Upper lobe of left lung (tissue), 6 donors: ENCODE data around the gene TRDMT1. TPM values are rescaled to one million over a fixed set of nuclear protein-coding genes. Genes with fewer than 3 reads are reported as not detected.

ENCODE experiments used
- ATAC-seq, 2 donors: fragments of 200-7000 bp; cut with Tn5 transposase; one replicate each; pipeline ENCODE4 v1.9.1; 2022; ENCODE audit warnings: mild to moderate bottlenecking in 2 of 2, moderate library complexity in 2 of 2; ENCODE audit not compliant: low FRiP score in 2 of 2
- DNase-seq, 2 donors: peaks; one replicate each; pipeline ENCODE4 v3.0.0-alpha.2; 2019 to 2020
- H3K27ac ChIP-seq, 4 donors: fragments of 200-600 bp; sonication (generic); one replicate each; pipeline ENCODE4 v1.5.1; 2016 to 2019
- H3K27me3 ChIP-seq, 4 donors: fragments of 200-600 bp; sonication (generic); one replicate each; pipeline ENCODE4 v1.5.1; 2017 to 2019
- H3K36me3 ChIP-seq, 4 donors: fragments of 200-600 bp; sonication (generic); one replicate each; pipeline ENCODE4 v1.5.1; 2016 to 2019
- H3K4me1 ChIP-seq, 4 donors: fragments of 200-600 bp; sonication (generic); one replicate each; pipeline ENCODE4 v1.5.1; 2018 to 2019
- H3K4me3 ChIP-seq, 4 donors: fragments of 200-600 bp; sonication (generic); one replicate each; pipeline ENCODE4 v1.5.1; 2017 to 2019; ENCODE audit warnings: mild to moderate bottlenecking in 2 of 4, moderate library complexity in 1 of 4
- H3K9me3 ChIP-seq, 4 donors: fragments of 200-600 bp; sonication (generic); one replicate each; pipeline ENCODE4 v1.5.1; 2018 to 2019
- CTCF ChIP-seq, 6 experiments: fragments of 450-650 bp in 4 of 6; fragments of 200-600 bp in 2 of 6; sonication (generic) in 2 of 6; IDR thresholded peaks; one replicate each; pipeline ENCODE4 v1.5.1; 2016 to 2019; ENCODE audit warnings: antibody characterized with exemption in 6 of 6
- EP300 ChIP-seq, 4 donors: sonication (generic); formaldehyde crosslinking; IDR thresholded peaks; one replicate each; pipeline ENCODE4 v1.5.1; 2017; ENCODE audit warnings: antibody characterized with exemption in 4 of 4, control low read depth in 2 of 4
- POLR2A ChIP-seq, 4 donors: fragments of 450-650 bp; IDR thresholded peaks; one replicate each; pipeline ENCODE4 v1.5.1; 2016 to 2017; ENCODE audit warnings: antibody characterized with exemption in 4 of 4, mild to moderate bottlenecking in 2 of 4
- POLR2AphosphoS5 ChIP-seq, 2 donors: sonication (generic); formaldehyde crosslinking; IDR thresholded peaks; one replicate each; pipeline ENCODE4 v1.5.1; 2017; ENCODE audit warnings: antibody characterized with exemption in 2 of 2
- WGBS, 2 donors: methylation state at CpG; one replicate each; pipeline ENCODE4 v1.1.5; 2017 to 2018; 5-methylcytosine and 5-hydroxymethylcytosine counted together
- total RNA-seq, 6 donors: library from RNA; depleted of rRNA in 4 of 6; stranded (reverse); fragments of >200 nt in 4 of 6; gene quantifications; one replicate each; pipeline versions ENCODE4 v1.1.0 to v1.2.1, GENCODE V29; 2016 to 2021
- donor health status: DM: no; HTN: no; CAD: no; lungs with moderate emphysema.
- donor health status: DM: no; HTN: yes; CAD: no; lungs with severe emphysema.

Gene TRDMT1
- total RNA-seq, 6 donors from 2014 or later, result 5.8 to 22.0 (median 7.4) TPM

GRCh38 chr10:17244700-17245365, 43.4 kb upstream of the TRDMT1 start:
- Histone ChIP-seq H3K4me1 (no peaks in the 10 kb centered on the region), H3K27me3 (no peaks in the 10 kb centered on the region), H3K27ac (no peak overlapping the region), H3K4me3 (no peak overlapping the region), H3K36me3 (no peaks in the 10 kb centered on the region), H3K9me3 (no peaks in the 10 kb centered on the region)
- TF ChIP-seq POLR2A (IDR thresholded peaks at IDR 0.05) (no peak), CTCF (IDR thresholded peaks at IDR 0.05) (no peak), EP300 (IDR thresholded peaks at IDR 0.05) (no peak)
- DNase-seq (no peak), ATAC-seq (no peak)

- no peaks in the 10 kb centered on the region for H3K9me3 ChIP-seq
Observed at GRCh38 chr10:17241611-17242333, 40.3 kb upstream of the TRDMT1 start.

GRCh38 chr10:17240616-17241015, 39.1 kb upstream of the TRDMT1 start:
- TF ChIP-seq POLR2AphosphoS5 (IDR thresholded peaks at IDR 0.05) (no peak), POLR2A (IDR thresholded peaks at IDR 0.05) (no peak), EP300 (IDR thresholded peaks at IDR 0.05) (no peak), CTCF (IDR thresholded peaks at IDR 0.05) (no peak)
- Histone ChIP-seq H3K4me1 (peaks cover 0 to 19% (median 9%) of the 10 kb centered on the region in 4 donors), H3K9me3 (no peaks in the 10 kb centered on the region), H3K36me3 (peaks cover 8 to 30% (median 23%) of the 10 kb centered on the region in 4 donors), H3K27me3 (no peaks in the 10 kb centered on the region), H3K4me3 (no peak overlapping the region), H3K27ac (no peak overlapping the region)
- ATAC-seq (no peak), DNase-seq (no peak)
- 84 to 92% methylated on average over 4 of the region's 4 CpGs for WGBS, 2 donors

More at GRCh38 chr10:17241611-17242333, 40.3 kb upstream of the TRDMT1 start:
- no peak for TF ChIP-seq POLR2AphosphoS5 (IDR thresholded peaks at IDR 0.05)
- TF ChIP-seq EP300 (IDR thresholded peaks at IDR 0.05), result no peak
- TF ChIP-seq CTCF (IDR thresholded peaks at IDR 0.05), result no peak
- no peak for TF ChIP-seq POLR2A (IDR thresholded peaks at IDR 0.05)
- Histone ChIP-seq H3K27me3 (no peaks in the 10 kb centered on the region), H3K4me1 (peaks cover 0 to 7% (median 1%) of the 10 kb centered on the region in 4 donors), H3K36me3 (peaks cover 0 to 18% (median 12%) of the 10 kb centered on the region in 4 donors), H3K27ac (no peak overlapping the region), H3K4me3 (no peak overlapping the region)
- no peak for DNase-seq
- WGBS, 2 donors, result 91 to 94% methylated on average over 5 of the region's 5 CpGs
- no peak for ATAC-seq

GRCh38 chr10:17240096-17240495, 38.6 kb upstream of the TRDMT1 start:
- peaks cover 13 to 35% (median 28%) of the 10 kb centered on the region in 4 donors for H3K36me3 ChIP-seq
- no peak overlapping the region for H3K4me3 ChIP-seq
- no peak overlapping the region for H3K27ac ChIP-seq
- DNase-seq, result no peak
- no peak for TF ChIP-seq EP300 (IDR thresholded peaks at IDR 0.05)
- TF ChIP-seq CTCF (IDR thresholded peaks at IDR 0.05), result no peak
- no peak for TF ChIP-seq POLR2A (IDR thresholded peaks at IDR 0.05)
- TF ChIP-seq POLR2AphosphoS5 (IDR thresholded peaks at IDR 0.05), result no peak
- H3K27me3 ChIP-seq, result no peaks in the 10 kb centered on the region
- H3K9me3 ChIP-seq, result no peaks in the 10 kb centered on the region
- peaks cover 4 to 24% (median 13%) of the 10 kb centered on the region in 4 donors for H3K4me1 ChIP-seq
- no peak for ATAC-seq
- 93 to 97% methylated on average over 2 of the region's 2 CpGs for WGBS, 2 donors
